Right renal cortex interstitium (tissue), 3 donors: ENCODE results near the gene GPA33. TPM values are rescaled to one million over a fixed set of nuclear protein-coding genes. Genes with fewer than 3 reads are reported as not detected.

ENCODE experiments used
- polyA plus RNA-seq, 3 donors: library from polyadenylated mRNA; unstranded; fragments of 120-200 nt; gene quantifications; one replicate each; pipeline ENCODE4 v1.2.1, GENCODE V29; 2013; ENCODE audit not compliant: insufficient read length in 3 of 3

The GPA33 gene
- polyA plus RNA-seq, 3 donors: 1.1 to 1.8 (median 1.2) TPM

Other genes starting within 250 kb of the GPA33 start
- 10 to 100 TPM; 25.9 to 28.0 (median 27.5) TPM for gene TADA1, start 214.1 kb downstream of the GPA33 start, polyA plus RNA-seq
- 10 to 100 TPM; 15.7 to 17.1 (median 17.0) TPM for gene ILDR2, start 114.8 kb downstream of the GPA33 start, polyA plus RNA-seq
- gene MAEL, start 101.1 kb downstream of the GPA33 start, polyA plus RNA-seq: 1 to 10 TPM; 2.2 to 2.6 (median 2.5) TPM
- gene STYXL2, start 3.7 kb upstream of the GPA33 start, polyA plus RNA-seq: under 1 TPM; 0.51 to 0.58 (median 0.53) TPM
- gene POU2F1, start 130.5 kb upstream of the GPA33 start, polyA plus RNA-seq: 10 to 100 TPM; 13.7 to 15.3 (median 14.6) TPM